NCI-H2029 treated with DMSO at 0.1 percent for 48 hours (cell line): ENCODE data around the gene PALLD.

Experiments
- DNase-seq: peaks from one replicate; lab custom pipeline; 2025; lab: John Stamatoyannopoulos, UW

The PALLD gene

DNA sequence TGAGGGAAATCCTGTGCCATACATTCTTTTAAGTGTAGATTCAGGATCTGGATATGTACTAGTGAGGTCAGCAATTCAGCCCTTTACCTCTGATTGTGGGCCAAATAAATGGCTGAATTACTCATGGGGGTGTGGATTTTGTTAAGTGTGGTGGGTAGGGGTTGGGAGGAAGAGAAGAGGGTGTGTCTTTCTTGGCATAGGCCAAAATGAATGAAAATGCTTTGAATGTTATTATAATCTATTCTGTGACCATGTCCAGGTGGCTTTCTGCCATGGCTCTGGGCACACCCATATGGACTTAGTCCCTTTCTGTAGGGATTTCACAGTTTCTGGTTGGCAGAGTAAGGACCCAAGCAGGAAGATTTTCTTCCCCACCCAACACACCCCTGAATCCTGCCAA lies 268.9 kb downstream of the PALLD start:
- DNase-seq = no peak

DNA sequence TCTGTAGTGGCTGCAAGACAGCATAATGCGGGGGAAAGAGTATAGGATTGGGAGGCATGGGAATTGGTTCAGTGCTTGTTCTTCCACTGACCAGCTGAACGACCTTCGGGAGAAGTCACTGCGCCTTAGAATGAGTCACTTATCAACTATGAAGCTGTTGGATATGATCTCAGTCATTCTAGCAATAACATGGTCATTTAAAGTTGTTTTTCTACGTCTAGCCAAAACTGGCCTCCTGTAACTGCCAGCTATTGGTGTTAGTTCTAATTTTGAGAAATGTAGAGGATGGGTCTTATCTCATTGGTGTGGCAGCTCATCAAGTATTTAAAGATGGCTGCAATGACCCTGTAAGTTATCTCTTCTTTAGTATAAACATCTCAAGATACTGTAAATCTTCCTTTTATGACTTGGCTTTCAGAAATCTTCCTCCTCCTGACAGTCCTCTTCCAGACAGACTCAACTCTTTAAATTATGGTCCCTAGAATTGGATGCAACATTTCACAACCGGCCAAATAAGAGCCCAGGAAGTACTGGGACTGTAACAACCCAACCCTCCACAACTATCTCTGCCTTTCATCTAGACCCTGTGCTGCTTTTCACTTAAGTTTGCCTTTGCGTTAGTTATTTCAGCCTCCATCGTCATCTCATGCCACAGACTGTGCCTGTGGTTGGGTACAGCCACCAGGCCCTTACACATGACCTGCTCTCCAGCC lies 269.9 kb downstream of the PALLD start:
- no peak for DNase-seq

DNA sequence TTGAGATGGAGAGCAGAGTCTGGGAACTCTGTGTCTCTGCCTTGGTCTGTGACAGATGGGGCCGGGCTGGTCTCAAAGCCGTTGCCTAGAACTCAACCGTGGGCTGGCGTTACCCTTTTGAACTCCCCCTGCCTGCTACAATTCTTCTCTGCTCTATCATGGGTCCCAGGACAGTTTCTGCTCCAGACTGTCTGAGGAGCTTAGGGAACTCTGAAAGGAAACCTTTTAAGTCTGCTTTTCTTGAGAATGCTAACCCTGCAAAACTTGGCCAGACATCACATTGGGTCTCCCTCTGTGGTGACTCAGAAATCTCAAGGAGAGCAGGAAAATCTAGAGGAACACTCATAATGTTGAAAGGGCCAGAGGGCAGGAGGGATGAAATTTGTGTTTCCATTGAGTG lies 272.6 kb downstream of the PALLD start:
- no peak for DNase-seq

DNA sequence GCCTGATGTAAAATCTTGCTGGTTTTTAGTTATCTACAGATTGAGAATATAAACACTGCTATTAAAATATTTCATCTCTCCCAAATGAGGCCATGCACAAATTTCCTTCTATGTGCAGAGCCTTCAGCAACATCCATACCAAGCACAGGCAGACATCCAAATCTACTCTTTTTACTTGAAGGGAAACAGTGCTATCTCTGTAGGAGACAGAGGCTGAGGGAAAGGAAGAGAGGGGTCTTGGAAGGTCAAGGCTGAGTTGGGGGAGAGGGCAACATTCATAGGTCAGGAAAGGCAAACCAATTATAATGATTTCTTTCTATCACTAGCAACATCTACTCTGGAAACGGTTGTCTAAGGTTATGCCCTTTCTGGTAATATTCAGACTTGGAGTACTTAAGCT lies 273.0 kb downstream of the PALLD start:
- DNase-seq = no peak

DNA sequence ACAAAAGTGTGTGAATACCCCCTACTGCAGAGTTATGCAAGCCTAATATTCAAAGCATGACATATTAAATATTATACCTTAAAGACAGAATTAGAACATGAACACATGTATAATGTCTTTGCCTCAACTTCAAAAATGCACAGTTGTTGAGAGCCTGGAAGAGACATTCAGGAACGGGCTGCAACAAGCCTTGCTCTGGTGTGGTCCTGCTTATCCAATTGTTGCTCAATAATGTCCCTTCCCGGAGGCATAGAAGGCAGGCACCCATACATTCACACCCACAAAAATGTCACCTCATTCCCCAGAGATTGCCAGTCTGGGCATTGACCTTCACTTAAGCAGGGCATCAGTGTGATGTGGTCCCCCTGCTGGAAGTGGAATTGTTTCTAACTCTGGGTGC lies 274.4 kb downstream of the PALLD start:
- no peak for DNase-seq

DNA sequence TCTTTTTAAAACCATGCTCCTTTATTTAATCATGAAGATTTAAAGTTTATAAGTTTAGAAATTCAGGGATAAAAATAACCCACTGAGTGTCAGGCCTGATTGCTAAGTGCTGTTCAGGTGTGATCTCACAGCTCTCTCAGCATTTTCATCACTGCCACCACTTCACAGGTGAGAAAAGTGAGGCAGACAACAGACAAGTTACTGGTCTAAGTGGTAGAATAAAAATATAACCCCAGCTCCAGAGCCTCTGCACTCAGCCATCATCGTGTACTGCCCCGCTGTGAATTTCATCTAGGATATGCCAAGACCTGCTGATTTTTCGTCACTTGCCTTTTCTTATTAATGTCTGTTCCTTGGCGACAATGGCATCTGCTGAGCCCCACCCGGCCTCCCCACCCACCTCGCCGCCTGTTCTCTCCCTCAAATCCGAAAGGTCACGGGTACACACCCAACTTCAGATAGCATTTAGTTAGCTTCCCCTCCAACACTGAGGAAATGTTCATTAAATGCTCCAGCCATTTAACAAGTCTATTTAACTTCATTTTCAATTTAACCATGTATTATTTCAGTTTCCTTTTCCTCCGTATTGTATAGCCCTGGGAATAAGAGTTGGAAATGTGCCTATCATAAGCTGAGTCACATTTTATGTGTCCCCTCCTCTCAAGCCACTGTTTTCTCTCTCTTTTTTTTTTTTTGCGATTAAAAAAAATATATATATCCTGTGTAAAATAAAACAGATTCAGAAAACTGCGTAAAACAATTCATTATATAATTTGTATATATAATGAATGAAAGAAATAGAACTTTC lies 276.7 kb downstream of the PALLD start:
- DNase-seq = no peak

DNA sequence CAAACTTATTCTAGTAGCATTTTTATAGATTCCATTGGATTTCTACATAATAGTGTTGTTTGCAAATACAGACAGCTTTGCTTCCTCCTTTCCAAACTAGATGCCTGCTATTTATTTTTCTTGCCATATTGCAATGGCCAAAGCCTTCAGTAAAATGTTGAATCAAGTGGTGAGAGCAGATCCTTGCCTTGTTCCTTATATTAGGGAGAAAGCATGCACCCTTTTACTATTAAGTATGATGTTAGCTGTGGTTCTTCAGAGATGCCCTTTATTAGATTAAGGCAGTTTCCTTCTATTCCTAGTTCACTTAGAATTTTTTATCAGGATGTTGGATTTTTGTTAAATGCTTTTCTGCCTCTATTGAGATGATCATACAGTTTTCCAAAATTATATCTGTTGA lies 279.5 kb downstream of the PALLD start:
- DNase-seq = no peak

DNA sequence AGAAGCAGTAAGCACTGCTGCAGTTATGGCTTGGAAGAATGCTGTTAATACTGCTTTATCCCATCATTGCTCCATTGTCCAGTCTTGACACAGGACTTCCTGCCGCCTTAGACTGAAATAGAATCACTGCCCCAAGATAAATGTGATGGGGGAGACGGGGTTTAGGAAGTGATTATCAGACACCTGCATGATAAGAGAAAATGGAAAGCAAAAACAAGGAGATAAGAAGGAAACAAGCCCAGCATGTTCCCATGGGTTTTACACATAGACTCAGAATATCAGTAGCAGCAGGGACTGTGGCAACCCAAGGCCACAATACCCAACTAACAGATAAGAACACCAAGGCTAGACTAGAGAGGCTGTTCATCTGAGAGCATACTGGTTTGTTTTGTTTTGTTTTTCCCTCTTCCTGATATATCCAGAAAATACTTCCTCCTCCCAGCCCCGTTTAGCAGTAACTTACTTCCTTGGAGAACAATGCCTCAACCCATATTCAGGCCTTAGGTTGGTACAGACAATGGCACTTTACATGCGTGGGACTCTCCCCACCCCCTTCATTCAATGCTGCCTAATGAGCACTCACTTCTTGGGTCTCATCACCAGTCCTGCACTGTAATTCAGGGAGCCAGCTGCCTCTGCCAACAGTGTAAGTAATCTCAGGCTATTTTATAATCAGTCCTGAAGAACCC lies 280.6 kb downstream of the PALLD start:
- no peak for DNase-seq

DNA sequence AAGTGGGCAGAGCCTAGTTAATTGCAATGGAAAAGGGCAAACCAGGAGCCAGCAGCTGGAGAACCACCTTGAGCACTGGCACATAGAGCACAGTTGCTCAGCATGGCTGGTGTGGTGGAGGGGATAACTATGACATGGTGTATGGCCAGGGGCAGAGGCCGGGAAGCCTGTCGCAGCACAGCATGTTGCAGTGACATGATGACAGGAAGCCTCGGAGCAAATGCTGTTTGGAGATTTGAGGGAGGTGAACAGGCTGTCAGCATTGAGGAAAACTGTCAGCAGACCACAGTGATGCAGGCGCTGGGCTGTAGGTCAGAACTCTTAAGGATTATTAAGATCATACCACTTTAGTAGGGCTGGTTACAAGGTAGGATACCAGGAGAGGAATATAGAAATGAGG lies 284.5 kb downstream of the PALLD start:
- DNase-seq = no peak

DNA sequence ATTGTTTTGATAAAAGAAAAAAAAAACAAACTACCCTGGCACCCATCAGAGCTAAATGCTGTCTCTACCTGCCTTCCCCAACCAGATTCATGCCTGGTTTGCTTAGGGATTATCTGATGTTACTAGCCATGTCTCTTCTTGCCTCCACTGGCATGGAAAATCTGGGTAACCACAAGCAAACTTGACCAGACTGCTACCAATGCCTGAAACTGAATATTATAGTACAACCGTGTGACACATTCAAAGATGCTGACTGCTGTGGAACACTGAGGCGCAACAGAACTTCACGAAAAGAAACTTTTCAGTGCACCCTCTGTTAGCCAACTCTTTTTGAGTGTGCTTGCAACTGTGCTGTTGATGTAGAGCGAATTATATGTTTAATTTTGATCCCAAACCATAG lies 285.1 kb downstream of the PALLD start:
- DNase-seq = no peak

DNA sequence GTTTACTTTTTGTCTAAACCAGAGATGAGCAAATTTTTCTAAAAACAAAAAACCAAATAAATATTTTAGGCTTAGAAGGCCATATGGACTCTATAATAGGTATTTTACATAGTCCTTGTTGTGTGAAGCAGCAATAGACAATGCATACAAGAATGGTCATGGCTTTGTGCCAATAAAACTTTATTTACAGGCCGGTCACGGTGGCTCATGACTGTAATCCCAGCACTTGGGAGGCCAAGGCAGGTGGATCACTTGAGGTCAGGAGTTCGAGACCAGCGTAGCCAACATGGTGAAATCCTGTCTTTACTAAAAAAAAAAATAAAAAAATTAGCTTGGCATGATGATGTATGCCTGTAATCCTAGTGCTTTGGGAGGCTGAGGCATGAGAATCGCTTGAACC lies 285.6 kb downstream of the PALLD start:
- DNase-seq = no peak

DNA sequence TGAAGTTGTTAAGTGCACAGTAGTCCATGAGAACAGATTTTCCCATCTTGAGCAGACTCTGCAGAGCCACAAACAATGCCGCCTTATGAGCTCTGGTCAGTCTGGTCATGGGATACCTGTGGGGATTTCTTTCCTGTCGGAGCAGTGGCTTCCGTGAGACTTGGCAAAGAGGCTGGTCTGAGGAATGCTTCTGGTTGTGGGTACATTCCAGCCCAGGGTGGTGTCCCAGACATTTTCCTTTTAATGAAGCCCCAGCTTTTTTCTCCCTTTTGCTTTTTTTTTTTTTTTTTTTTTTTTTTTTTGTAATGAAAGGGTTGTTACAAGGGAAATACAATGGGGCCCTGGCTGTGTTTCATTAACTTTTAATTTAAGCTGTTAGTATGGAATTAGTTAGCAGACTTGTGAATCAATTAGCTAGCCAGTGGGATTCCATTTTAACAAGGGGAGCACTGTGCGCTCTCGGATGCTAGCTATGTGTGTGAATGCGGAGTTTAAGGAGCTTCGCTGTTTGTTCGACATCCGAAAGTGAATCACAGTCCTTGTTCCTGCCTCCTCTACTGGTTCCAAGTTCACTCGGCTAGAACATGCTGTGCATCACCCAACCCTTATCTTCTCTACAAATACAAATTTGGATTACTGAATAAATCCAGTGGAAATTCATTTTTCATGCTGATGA lies 288.1 kb downstream of the PALLD start:
- DNase-seq = no peak

DNA sequence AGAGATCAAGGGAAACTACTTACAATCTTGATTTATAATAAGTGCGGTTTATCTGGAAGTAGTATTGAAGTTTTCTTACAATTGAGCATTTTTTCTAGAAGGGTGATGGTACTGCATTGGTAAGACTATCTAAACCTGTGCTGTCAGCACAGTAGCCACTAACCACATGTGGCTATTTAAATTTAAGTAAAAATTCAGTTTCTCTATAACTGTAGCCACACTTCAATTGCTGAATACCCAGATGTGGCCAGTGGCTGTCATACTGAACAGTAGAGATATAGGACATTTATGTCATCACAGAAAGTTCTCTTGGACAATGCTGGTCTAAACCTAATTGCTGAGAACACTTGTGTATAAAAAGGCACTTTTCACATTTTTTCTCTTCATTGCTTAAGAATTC lies 290.5 kb downstream of the PALLD start:
- no peak for DNase-seq

DNA sequence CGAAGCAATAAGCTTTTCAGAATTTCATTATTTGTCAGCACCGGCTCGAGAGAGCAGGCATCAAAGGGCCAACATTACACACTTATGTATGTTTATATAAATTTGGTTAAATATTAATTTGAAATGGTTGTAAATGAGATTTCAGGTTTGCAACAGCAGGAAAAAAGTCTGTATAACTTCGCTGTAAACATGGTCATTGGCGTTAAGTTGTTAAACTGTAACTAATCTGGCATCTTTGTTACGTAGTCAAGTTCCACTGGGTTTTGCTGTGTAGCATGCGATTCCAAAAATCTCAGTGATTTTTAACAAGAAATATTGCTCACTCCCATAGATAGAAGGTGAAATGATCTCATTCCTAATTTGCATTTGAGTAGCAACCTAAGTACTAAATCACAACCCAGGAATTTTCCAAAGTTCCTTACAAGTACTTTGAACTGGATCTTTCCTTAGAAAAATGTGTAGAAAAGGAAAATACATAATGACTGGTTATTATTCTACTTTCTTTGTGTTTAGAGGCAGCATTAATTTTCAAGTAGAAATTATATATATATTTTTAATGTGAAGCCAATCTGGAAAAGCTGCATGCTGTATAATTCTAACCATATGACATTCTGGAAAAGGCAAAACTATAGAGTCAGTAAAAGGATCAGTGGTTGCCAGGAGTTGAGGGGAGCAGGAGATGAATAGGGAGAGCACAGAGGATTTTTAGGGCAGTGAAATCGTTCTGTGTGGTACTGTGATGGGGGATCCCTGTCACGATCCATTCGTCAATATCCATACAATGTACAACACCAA lies 291.1 kb downstream of the PALLD start:
- DNase-seq = no peak

DNA sequence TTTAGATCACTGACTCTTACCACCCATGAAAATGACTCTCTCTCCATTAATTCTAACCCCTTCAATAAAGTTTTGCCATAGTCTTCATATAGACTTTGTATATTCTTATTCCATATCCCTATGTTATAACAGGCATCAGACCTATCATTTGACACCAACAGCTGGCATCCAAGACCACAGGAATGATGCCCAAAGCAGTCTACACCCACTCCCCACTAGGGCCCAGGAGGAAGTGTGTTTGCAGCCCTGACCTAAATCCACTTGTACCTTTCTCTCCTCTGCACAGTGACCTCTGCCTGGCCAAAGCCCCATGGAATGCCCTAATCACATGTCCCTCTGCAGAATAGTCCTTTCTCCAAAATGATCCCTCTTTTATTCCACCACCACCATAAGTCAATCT lies 294.0 kb downstream of the PALLD start:
- DNase-seq = no peak

DNA sequence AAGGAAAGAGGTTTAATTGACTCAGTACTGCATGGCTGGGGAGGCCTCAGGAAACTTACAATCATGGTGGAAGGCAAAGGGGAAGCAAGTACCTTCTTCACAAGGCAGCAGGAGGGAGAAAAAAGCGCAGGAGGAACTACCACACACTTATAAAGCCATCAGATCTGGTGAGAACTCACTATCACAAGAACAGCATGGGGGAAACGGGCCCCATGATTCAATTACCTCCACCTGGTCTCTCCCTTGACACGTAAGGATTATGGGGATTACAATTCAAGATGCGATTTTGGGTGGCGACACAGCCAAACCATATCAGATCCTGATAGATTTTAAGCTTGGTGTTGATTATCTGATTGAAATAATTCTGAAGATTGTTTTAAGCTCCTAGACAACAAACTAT lies 294.5 kb downstream of the PALLD start:
- no peak for DNase-seq

DNA sequence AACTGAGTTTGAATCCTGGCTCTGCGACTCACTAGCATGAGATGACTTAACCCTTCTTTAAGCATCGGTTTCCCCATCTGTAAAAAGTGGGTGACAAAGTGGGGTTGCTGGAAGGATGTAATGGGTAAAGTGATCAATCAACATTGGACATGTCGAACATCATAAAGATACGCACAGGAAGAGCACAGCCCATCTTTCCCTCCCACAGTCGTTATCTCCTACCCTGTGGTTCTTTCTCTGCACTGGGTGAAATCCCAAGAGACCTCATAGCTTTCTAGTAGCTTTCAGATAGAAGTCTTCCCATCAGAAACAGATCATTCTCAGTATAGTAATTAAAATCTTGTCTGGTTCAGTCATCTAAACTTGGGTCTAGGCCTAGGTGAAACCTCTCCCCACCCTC lies 296.7 kb downstream of the PALLD start:
- no peak for DNase-seq

DNA sequence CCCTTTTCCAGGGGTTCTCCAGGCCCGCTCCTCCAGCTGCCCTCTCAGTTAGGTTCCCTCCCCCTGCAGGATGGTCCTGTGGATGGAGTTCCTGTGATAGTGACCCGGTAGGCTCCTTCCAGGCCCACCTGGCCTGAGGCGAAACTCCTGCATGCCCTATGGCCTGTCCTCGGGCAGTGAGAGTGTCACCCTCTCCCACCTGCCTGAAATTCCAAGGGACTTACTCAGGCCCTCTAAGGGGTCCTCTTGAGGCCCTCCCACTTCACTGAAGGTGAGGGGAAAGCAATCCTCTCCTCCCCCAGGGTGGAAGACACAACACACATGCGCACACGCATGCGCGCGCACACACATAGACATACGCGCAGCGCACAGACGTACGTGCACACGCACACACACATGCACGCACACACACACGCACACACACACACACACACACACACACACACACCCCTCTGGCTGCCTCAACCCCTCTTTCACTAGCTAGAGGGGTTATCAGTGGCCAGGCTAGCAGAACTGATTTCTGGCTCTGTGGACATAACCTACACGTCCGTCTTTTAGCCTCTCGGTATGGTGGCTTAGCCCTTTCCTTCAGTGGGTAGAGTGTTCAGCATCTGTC lies 297.3 kb downstream of the PALLD start:
- no peak for DNase-seq

DNA sequence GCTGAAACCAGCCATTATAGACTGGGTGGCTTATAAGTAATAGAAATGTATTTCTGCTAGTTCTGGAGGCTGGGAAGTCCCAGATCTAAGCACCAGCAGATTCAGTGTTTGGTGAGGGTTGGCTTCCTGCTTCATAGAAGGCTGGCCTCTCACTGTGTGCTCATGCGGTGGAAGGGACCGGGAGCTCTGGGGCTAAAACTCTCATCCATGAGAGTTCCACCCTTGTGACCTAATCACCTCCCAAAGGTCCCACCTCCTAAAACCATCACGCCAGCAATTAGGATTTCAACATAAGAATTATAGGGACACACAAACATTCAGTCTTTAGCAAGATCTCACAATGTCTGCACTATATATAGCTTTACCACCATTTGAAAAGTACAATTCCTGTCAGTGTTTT lies 298.0 kb downstream of the PALLD start:
- no peak for DNase-seq

DNA sequence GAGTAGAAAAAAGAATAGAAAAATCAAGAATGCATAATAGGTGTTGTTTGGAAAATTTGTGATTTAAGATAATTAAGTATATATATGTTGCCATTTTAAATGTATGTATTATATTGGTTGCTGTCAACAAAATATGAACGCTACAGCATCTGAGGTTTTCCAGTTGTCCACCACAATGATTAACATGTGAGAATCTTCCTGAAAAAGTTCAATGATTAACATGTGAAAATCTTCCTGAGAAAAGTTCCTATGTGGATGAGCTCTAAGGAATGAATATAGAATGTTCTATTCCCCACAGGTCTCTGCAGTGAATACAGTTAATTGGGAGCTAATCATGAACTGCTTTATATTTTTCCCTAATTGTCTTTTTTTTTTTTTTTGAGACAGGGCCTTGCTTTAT lies 298.5 kb downstream of the PALLD start:
- DNase-seq = no peak

DNA sequence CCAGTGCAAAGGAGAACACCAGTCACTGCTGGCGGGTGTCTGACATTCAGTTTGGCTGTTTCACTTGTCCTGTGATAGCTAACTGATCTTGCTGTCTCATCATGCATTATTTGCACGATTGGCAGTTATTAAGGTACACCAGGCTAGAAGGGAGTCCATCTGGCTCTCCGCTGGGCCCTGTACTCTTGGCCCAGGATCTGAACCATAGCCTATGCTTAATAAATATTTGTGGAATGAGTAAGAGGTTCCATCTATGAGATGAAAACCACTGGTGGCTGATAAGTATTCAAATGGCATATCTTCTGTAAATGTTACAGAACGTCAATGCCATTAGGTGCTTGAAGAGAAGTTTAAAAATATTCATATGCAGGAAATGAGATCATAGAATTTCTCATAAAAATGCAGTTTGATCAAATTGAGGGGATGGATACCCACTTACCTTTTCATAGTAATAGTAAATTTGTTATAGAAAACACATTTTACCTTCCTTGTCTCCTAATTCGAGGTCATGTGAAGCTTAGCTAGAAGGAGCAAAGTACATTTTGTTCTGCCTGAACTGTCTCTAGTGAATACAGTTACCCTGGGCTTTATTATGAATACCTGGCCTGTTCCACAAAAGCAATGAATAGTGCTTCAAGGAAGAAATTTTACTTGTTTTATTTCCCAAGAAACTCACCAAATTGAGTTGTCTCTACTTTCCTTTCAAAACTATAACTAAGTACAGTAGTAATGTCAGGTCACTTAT lies 299.7 kb downstream of the PALLD start:
- no peak for DNase-seq
